ENCODE measurements around the gene KCNJ12.
"Not testable (repeated sequence)": the region's sequence is repeated elsewhere in the genome, so short reads cannot be mapped to it uniquely, and the experiment has no call there.

DNA sequence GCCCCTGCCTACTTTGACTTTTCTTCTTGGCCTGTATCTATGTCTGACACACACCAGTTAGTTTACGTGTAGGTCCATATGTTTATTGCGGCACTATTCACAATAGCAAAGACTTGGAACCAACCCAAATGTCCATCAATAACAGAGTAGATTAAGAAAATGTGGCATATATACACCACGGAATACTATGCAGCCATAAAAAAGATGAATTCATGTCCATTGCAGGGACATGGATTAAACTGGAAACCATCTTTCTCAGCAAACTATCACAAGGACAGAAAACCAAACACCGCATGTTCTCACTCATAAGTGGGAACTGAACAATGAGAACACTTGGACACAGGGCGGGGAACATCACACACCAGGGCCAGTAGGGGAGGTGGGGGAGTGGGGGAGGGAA, 80.3 kb downstream of the KCNJ12 start:
- TF ChIP-seq CTCF, POLR2A (IDR thresholded peaks at IDR 0.05): not testable (repeated sequence)
